Amygdala (tissue), 56 donors: ENCODE data around the gene CABP2.
"Not testable (repeated sequence)": the region's sequence is repeated elsewhere in the genome, so short reads cannot be mapped to it uniquely, and the experiment has no call there.

Source experiments
- DNase-seq, 56 donors: peaks; one replicate each; lab custom pipeline; 2025; lab: John Stamatoyannopoulos, UW

Gene CABP2

DNA sequence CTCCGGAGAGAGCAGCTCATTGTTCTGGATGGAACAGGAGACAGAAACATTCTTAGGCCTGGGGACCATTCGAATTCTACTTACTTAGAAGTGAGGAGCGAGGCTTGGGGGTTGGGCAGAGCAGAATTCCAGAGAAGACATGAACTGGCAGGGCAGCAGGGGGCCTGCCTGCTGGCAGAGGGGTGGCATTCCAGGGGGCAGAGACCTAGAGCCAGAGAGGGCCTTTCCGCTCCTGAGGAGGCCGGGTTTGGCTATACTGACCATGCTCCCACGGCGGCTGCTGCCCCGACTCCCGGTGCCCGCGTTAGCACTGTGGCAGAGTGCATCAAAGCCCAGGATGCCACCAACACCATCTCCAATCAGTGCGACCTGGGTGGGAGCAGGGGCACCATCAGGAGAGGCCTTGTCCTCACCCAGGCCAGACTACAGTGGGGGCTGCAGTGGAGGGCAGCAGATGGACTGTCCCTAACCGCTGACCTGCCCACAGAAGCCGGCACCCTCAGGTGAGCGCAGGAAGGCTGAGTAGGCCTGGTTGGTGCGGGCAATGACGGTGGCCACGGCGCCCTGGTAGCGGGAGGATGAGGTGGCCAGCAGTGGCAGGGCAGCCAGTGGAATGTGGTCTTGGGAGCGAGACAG, 25.5 kb downstream of the CABP2 start:
- no peak for DNase-seq

DNA sequence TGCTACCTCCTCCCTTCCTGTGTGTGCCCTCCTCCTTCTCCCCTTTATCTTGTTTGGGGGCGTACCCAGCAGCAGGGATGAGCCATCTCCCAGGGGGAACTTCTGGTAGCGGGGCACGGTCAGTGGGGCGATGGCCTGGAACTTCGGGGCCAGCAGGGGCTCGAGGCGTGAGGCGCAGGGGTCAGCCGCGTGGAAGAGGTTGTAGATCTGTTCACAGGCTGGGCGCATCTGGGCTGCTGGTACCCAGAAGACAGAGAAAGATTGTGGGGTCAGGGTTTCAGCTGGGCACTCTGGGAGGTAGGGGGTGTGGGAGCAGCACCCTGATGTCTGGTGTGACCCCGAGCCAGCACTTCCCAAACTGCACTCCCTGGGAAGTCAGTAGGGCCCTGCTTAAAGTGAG, 27.1 kb downstream of the CABP2 start:
- DNase-seq, result no peak

DNA sequence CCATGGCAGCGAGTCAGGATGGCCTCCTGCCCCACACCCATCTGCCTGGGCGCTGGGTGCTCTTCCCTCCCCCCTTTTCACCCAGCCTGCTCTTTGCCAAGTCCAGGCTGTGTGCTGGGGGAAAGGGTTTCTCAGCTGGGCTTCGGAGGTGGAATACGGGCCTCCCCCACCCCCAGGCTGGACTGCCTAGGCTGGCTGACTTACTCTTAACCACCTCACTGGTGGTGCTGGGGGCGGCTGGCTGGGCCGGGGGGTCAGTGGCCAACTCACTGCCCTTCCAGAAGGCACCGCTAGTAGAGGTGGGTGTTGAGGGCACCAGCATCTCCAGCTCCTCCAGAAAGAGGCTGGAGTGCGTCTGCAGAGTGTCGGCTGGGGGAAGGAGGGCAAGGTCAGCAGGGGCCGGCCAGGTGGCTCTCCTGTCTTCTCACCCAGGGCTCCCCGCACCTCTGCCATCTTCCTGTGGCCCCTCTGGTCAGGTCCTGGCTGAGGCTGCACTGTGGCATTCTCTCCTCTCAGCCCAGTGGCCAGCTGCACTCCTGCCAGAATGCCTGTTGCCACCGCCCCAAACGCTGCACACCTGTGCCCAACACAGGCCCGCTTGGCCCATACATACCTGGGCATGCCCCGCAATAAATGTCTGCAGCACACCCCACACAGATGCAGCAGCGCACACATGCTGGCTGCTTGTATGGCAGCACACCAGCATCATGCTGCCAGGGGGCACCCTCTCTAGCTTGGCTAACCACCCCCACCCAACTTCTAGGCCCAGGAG, 27.8 kb downstream of the CABP2 start:
- no peak for DNase-seq

DNA sequence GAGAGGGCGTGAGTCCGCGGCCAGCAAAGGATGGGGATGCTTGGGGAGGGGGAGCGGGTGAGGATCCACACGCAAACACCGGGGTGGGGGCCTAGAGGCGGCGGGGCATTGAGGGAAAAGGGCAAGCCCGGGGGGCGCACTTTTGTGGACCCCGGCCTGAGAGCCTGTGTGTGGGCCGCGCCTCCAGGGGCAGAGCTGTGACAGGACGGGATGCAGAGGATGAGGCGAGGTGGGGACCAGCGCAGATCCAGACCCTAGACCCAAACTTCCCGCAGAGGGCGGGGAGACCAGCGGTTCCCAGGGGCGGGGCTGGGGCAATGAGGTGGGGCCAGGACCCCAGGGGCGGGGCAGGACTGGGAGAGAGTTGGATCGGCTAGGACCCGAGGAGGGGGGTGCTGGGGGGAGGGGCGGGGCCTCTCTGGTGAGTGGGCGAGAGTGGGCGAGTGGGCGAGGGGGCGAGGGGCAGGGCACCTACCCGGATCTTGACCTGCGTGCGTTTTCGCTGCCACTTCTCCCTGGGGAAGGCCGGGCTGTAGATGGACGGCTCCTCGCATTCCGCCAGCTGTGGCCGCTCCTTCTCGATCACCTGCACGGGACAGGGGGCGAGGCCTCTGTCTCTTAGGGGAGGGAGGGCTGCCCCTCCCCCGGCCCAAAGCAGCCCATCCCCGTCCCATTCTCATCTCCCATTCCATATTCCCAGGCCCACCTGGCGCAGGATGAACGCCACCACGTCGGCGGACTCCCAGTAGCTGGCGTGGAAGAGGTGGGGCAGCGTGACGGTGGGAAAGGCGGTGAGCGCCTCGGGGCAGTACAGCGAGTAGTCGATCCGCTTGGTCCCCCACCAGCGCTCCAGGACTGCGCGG, 28.6 kb downstream of the CABP2 start:
- no peak for DNase-seq

DNA sequence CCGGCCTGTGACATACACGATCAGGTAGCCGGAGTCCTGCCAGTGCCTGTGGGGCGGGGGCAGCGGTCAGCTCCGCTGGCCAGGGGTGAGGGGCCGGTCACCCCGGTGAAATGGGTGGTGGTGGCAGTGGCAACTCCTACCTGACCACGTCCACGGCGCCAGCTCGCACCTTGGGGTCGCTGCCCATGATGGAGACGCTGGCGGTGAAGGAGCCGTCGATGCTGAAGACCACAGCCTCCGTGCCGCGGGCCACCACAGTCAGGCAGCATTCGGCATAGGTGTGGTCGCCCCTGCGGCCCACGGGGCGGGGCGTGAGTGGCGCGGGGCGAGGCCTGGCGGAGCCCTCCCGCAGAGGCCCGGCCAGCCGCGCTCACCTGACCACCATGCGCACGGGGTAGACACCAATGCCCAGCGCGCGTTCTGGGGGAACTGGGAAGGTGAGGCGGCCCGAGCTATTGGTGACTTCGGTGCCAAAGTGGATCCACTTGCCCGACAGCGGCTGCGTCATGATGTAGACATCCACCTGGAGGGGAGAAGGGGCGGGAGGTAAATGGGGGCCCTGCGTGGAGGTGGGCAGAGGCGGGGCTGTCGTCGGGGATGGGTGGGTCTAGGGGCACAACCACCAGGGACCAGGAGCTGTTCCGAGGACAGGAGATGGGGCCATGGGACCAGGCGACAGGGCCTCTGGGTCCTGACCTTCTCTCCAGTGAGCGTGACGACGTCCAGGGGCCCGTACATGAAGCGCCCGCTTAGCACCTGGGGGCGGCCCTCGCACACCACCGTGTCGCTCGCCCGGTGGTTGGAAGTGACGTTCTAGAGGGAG, 29.5 kb downstream of the CABP2 start:
- DNase-seq, result no peak

DNA sequence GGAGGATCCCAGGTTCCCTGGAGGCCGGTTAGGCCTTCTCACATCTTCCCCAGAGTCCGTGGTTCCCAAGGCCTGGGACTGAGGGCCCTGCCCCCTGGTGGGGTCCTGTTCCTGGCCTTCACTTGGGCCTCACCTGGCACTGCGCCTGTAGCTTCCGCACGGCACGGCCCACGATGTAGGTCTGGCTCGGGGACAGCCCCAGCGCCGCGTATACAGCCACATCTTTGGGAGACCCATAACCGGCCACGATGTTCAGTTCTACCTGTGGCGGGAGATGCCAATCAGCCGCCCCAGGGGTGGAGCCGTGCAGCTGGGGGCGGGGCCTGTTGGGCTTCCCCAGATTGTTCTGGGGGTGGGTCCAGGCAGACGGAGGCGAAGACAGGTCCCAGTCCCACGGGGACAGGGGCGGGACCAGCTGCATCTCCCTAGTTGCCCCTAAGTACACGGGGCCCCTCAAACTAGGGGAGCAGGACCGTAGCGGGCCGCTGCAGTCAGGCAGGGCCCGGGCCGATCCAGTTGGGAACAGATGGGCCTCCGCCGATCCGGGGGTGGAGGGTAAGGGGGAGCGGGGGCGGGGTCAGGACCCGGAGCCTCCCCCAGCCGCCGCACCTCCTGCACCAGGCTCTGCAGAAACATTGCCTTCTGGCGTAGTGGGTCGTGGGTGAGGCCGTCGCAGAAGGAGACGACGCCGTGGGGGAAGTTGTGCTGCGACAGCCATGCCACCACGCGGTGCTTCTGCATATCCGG, 30.3 kb downstream of the CABP2 start:
- DNase-seq, result peak in 1 of 56 donors; percentile 24

DNA sequence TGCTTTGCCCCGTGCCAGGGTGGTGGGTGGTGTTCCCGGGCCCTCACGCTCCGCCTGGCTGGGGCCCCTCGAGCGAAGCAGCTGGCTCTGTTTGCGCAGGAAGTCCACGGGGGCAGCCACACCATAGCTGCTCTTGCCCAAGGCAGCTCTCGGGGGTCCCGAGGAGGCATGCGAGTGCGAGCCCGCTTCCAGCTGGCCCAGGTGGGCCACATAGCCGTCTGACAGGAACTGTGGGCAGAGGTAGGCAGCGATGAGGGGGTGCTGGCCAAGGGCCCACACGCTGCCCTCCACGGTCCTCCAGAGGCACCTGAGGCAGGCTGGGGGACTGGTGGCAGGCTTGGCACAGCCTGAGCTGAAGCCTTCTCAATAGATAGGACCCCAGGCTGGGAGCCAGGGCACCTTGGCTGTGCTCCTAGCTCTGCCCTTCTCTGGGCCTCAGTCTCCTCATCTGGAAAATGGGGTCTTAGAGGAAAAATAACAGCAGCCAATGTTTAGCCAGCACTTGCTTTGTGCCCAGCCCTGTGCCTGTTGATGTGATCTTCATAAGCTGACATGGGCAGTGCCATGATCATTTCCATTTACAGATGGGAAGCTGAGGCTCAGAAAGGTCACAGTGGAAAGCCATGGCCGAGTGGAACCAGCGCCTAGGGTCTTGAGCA, 31.0 kb downstream of the CABP2 start:
- no peak for DNase-seq

DNA sequence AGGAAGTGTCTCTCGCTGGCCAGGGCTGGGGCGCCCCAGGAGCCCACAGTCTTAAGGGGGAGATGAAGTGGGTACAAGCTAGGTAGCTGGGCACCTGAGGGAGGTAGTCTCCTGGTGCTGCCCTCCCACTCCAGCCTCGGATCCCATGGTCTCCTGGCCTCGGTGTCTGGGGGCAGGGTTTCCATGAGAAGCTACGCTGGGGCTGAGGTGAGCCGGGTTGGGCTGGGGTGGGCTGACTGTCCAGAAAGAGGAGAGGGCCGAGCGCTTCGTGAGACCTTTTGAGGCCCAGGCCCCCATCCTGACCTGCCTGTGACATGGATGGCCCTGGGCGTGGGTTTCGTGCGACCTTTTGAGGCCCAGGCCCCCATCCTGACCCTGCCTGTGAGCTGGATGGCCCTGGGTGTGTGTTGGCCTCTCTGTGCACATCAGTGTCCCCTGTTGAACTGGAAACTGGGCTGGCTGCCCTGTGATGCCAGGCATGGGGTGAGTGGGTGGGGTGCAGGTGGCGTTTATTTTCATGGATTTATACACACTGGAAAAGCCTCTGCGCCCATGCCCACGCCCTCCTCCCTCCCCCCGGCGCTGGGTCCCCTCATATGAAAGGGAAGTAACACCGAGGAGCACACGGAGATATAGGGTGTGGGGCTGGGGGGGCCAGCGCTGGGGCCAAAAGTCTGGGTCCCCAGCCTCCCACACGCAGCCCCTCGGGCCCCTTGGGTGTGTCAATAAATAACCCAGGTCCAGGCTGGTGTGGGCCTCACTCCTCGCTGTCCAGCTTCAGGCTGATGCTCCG, 31.8 kb downstream of the CABP2 start:
- DNase-seq, result peak in 1 of 56 donors; percentile 26

DNA sequence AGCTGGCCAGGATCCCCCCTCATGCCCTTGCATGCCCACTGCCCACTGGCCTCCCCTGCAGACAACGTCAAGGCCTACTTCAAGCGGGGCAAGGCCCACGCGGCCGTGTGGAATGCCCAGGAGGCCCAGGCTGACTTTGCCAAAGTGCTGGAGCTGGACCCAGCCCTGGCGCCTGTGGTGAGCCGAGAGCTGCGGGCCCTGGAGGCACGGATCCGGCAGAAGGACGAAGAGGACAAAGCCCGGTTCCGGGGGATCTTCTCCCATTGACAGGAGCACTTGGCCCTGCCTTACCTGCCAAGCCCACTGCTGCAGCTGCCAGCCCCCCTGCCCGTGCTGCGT, 32.5 kb downstream of the CABP2 start:
- DNase-seq, result no peak

DNA sequence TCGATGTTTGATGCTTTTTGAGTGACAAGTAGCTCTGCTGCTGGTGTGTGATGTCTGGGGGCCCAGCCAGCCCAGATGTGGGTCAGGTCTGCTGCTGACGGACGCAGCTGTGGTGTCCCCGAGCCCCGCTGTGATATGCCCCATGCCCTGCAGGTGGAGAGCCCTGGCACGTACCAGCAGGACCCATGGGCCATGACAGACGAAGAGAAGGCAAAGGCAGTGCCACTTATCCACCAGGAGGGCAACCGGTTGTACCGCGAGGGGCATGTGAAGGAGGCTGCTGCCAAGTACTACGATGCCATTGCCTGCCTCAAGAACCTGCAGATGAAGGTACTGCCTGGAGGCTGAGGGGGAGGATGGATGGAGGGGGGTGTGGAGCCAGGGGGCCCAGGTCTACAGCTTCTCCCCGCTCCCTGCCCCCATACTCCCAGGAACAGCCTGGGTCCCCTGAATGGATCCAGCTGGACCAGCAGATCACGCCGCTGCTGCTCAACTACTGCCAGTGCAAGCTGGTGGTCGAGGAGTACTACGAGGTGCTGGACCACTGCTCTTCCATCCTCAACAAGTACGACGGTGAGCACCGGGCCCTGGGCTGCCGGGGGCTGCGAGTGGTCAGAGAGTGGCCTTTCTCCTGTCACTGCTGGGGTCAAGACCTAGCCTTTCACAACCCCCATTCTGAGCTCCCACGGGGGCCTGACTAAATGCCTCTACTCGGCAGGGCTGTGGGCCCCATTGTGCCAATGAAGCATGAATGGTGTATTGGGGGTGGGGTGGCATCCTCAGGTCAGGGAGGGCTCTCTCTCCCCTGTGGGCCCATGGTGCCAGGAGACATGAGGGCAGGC, 33.1 kb downstream of the CABP2 start:
- no peak for DNase-seq

DNA sequence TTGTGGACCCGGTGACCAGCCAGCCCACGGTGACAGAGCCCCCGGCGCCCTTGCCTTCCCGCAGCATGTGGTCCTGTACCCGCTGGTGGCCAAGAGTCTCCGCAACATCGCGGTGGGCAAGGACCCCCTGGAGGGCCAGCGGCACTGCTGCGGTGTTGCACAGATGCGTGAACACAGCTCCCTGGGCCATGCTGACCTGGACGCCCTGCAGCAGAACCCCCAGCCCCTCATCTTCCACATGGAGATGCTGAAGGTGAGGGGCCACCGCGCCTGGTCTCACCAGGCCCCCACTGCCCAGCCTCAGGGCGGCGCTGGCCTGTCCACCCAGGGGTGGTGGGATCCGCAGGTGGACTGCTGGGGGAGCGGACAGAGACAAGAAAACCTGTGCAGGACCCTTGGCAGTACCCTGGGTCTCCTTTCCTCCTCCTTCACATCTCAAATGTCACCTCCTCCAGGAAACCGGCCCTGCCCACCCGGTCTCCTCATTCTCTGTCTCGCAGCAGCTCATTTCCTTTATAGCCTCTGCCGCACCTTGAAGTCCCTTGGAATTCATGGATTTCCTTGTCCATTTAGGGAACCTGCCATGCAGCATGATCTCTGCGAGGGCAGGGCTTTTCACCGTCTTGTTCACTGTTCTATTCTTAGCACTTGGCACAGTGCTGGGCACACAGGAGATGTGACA, 33.9 kb downstream of the CABP2 start:
- DNase-seq, result no peak

DNA sequence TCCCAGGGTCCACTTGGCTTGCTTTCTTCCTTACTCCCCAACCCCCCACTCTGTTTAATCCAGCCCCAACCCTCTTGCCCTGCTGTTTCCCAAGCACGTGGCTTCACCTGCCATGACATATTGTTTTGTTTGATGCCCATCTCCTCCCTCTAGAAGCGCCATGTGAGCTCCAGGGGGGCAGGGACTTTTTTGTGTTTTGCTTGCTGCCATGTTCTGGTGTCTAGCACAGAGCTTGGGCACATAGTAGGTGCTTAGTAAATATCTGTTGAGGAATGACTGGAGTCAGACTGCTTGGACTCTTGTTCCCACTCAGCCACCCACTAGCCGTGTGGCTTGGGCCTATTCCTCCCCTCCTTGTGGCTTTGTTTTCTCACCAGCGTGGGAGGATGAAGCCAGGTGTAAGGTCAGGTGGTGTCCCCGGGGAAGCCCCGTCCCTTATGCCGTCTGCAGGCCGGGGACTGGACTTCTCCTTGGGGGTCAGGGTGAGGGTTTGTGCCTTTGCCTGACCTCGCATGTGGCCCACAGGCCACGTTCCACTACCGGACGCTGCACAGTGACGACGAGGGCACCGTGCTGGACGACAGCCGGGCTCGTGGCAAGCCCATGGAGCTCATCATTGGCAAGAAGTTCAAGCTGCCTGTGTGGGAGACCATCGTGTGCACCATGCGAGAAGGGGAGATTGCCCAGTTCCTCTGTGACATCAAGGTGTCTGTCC, 36.6 kb downstream of the CABP2 start:
- DNase-seq, result no peak

DNA sequence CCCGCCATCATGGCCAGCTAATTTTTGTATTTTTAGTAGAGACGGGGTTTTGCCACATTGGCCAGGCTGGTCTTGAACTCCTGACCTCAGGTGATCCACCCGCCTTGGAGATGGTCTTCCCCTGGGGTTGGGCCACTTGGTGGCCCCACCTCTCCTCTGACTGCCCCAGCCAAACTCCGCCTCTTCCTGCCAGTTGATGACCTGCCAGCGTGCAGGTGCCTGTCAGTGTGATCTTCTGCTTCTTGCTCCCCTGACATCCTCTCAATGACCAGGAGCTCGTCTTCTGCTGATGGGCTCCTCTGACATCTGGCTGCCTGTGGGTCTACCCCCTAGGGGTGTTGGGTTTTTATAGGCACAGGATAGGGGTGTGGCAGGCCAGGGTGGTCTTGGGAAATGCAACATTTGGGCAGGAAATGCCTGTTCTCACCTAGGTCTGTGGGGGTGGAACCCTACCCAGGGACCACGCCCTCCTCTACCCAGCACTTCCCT, 37.3 kb downstream of the CABP2 start:
- DNase-seq, result not testable (repeated sequence)

DNA sequence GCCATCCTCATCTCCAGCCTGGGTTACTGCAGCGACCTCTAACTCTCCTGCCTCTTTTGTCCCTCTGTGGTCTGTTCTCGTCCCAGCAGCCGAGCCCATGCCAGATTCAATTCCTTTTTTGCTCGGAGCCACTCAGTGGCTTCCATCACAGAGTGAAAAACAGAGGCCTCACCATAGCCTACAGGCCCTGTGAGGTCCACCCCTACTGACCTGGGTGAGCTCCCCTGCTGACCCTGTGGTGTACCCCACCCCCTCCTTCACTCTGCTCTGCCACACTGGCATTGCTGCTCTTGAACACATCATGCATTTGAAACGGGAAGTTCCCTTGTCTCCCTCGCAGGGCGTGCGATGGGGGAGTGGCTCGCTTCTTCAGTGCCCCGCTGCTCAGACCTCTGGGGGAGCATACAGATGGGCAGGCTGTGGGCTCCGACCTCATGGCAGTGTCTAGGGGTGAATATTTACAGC, 38.4 kb downstream of the CABP2 start:
- peak in 5 of 56 donors; percentile 19 to 52 (median 30) for DNase-seq

DNA sequence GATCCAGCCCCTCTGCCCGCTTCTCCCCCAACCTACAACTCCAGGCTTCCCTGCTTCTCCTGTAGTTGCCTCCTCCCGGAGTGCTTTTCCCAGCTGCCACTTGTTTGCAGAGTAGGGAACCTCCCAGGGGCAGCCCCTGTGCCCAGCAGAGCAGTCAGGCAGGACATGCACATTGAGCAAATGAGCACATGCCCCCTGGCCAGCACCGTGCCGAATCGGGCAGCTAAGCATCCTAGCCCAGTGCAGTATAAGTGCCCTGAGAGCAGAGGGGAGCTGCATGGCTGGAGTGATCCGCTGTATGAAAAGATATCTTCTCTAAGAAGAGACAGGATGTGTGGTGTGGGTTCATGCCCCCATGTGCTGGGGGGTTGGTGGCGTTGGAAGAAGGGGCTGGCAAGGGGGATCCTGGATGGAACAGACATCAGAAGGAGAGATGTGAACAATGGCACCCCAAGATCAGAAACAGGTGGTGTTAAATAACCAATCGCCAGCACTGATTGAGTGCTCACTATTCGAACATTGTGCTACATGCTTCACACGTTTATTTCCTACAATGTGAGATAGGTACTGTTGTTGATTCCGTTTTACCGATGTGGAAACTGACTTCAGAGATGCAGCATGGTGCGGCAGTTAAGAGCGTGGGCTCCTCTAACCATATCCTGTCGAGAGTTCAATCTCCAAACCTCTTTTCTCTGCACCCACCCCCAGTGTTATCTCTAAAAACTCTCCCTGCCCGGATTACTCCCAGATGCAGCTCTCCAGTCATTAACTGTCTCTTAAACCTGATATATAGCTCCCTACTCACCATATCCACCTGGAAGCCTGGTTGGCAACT, 39.2 kb downstream of the CABP2 start:
- DNase-seq, result no peak
